Left lung (tissue), 14 donors: ENCODE results near the gene UNC45A. TPM values are rescaled to one million over a fixed set of nuclear protein-coding genes. Genes with fewer than 3 reads are reported as not detected.
A peak's percentile ranks its signal among the peaks of the same experiment; 100 is the strongest.

Experiments
- ATAC-seq: fragments of 200-7000 bp; cut with Tn5 transposase; one replicate; pipeline ENCODE4 v1.9.1; 2020; ENCODE audit warnings: moderate library complexity
- DNase-seq, 4 donors: peaks; one replicate each; pipeline ENCODE4 v3.0.0-alpha.2; 2013 to 2020
- H3K27ac ChIP-seq, 2 donors: fragments of 200-600 bp; sonication (generic) in 1 of 2; one replicate each; pipeline versions ENCODE4 v1.5.0 to v1.8.0; 2020 to 2021
- H3K27me3 ChIP-seq, 2 donors: fragments of 200-600 bp; sonication (generic) in 1 of 2; one replicate each; pipeline versions ENCODE4 v1.5.0 to v1.8.0; 2020 to 2021
- H3K36me3 ChIP-seq, 2 donors: fragments of 200-600 bp; sonication (generic) in 1 of 2; one replicate each; pipeline versions ENCODE4 v1.5.0 to v1.8.0; 2020 to 2021
- H3K4me1 ChIP-seq, 2 donors: fragments of 200-600 bp; one replicate each; pipeline ENCODE4 v1.8.0; 2021
- H3K4me3 ChIP-seq, 2 donors: fragments of 200-600 bp; sonication (generic) in 1 of 2; one replicate each; pipeline versions ENCODE4 v1.5.0 to v1.8.0; 2020 to 2021; ENCODE audit warnings: mild to moderate bottlenecking in 1 of 2
- H3K9me3 ChIP-seq, 2 donors: fragments of 200-600 bp; sonication (generic) in 1 of 2; one replicate each; pipeline versions ENCODE4 v1.5.0 to v1.8.0; 2020 to 2021
- CTCF ChIP-seq, 2 donors: fragments of 200-600 bp; sonication (generic) in 1 of 2; IDR thresholded peaks; one replicate each; pipeline versions ENCODE4 v1.5.0 to v1.8.0; 2021; ENCODE audit warnings: antibody characterized with exemption in 2 of 2
- intact Hi-C, 2 donors: fragments of 100-400 bp; cut with DNase I; formaldehyde crosslinking; loops; one replicate each; pipeline versions ENCODE4 v1.11.2 to v1.14.2; 2022
- long read RNA-seq, 12 donors: library from polyadenylated mRNA in 2 of 12; unstranded in 2 of 12; transcript quantifications; one replicate each; pipeline ENCODE4 v2.0.0 and lab custom pipeline, GENCODE V29; 2019 to 2026
- polyA plus RNA-seq, 6 donors: library from polyadenylated mRNA; unstranded; fragments of 120-200 nt; gene quantifications; one replicate each; pipeline ENCODE4 v1.2.1, GENCODE V29; 2013; ENCODE audit not compliant: insufficient read length in 6 of 6
- total RNA-seq, 2 donors: library from RNA; stranded (reverse); fragmentation: NEBNext Ultra II Directional; extraction: Animal tissue kit (Norgen Biotek cat#: 25700); gene quantifications; one replicate each; pipeline ENCODE4 v1.2.1, GENCODE V29; 2021
- donor health status: DM: no; HTN: yes; CAD: no.
- donor health status: DM: no; HTN: no; CAD: no.

Gene UNC45A
- total RNA-seq (10 to 100 TPM; 62.3 to 74.4 TPM), polyA plus RNA-seq (10 to 100 TPM; 64.0 to 80.4 (median 70.7) TPM)
- long read RNA-seq, donor 1, partial matches to known transcripts: 20 of 23 reads
- long read RNA-seq, donor 1, other reads (novel, unspliced or antisense): 0 of 23 reads
- long read RNA-seq, donor 2, transcript UNC45A-202 (20 exons, 3,252 nt): major isoform, 5 of 41 reads
- long read RNA-seq, donor 2, partial matches to known transcripts: 36 of 41 reads
- long read RNA-seq, donor 2, other reads (novel, unspliced or antisense): 0 of 41 reads
- long read RNA-seq, donor 3, partial matches to known transcripts: 20 of 24 reads
- long read RNA-seq, donor 3, other reads (novel, unspliced or antisense): 0 of 24 reads
- long read RNA-seq, donor 4, transcript UNC45A-202 (20 exons, 3,252 nt): major isoform, 6 of 26 reads
- long read RNA-seq, donor 4, partial matches to known transcripts: 13 of 26 reads
- long read RNA-seq, donor 4, other reads (novel, unspliced or antisense): 7 of 26 reads
- long read RNA-seq, donor 5, partial matches to known transcripts: 11 of 13 reads
- long read RNA-seq, donor 5, other reads (novel, unspliced or antisense): 0 of 13 reads
- long read RNA-seq, donor 6, partial matches to known transcripts: 39 of 46 reads
- long read RNA-seq, donor 6, other reads (novel, unspliced or antisense): 5 of 46 reads
- long read RNA-seq, donor 7, partial matches to known transcripts: 0 of 4 reads
- long read RNA-seq, donor 7, other reads (novel, unspliced or antisense): 0 of 4 reads
- long read RNA-seq, donor 8, partial matches to known transcripts: 34 of 37 reads
- long read RNA-seq, donor 8, other reads (novel, unspliced or antisense): 0 of 37 reads
- long read RNA-seq, donor 9: 0 reads
- long read RNA-seq, donor 10, transcript UNC45A-202 (20 exons, 3,252 nt): major isoform, 6 of 30 reads
- long read RNA-seq, donor 10, partial matches to known transcripts: 24 of 30 reads
- long read RNA-seq, donor 10, other reads (novel, unspliced or antisense): 0 of 30 reads
- long read RNA-seq, donor 11: 0 reads
- long read RNA-seq, donor 12, partial matches to known transcripts: 33 of 40 reads
- long read RNA-seq, donor 12, other reads (novel, unspliced or antisense): 0 of 40 reads

GRCh38 chr15:90934949-90935751, at the start of gene UNC45A:
Gene UNC45A, plus strand, starts transcription at chr15:90935285. Its CDS starts 40 bp downstream, at chr15:90935325.
- ATAC-seq: peak; percentile 86

GRCh38 chr15:90885432-90886290, 49.4 kb upstream of the UNC45A start:
- DNase-seq: peak; percentile 75 to 95 (median 84)
- peaks cover 0 to 66% of the 10 kb centered on the region in 2 donors for H3K36me3 ChIP-seq
- H3K27me3 ChIP-seq: no peaks in the 10 kb centered on the region
- peaks cover 24 to 43% of the 10 kb centered on the region in 2 donors for H3K4me1 ChIP-seq
- peak overlapping the region; percentile 97 to 98 for H3K27ac ChIP-seq
- peak overlapping the region; percentile 66 for H3K4me3 ChIP-seq
- TF ChIP-seq CTCF (IDR thresholded peaks at IDR 0.05): peak; percentile 96 to 97
- ATAC-seq: peak; percentile 77
- intact Hi-C loops: loop anchor here in 1 of 2 donors (5.0 kb wide), 1 partner anchor 238 kb away; no protein-coding TSS in a partner anchor
- no peaks in the 10 kb centered on the region for H3K9me3 ChIP-seq

More at GRCh38 chr15:90934949-90935751, at the start of gene UNC45A:
- H3K36me3 ChIP-seq: peaks cover 0 to 28% of the 10 kb centered on the region in 2 donors
- TF ChIP-seq CTCF (IDR thresholded peaks at IDR 0.05): no peak
- no peaks in the 10 kb centered on the region for H3K9me3 ChIP-seq
- DNase-seq: peak; percentile 87 to 99 (median 95)
- peak within 1 kb of the TSS; percentile 77 to 79 for H3K27ac ChIP-seq
- peak within 1 kb of the TSS; percentile 79 to 83 for H3K4me3 ChIP-seq
- peaks cover 30 to 63% of the 10 kb centered on the region in 2 donors for H3K4me1 ChIP-seq
- no peaks in the 10 kb centered on the region for H3K27me3 ChIP-seq
- intact Hi-C loops: no loop called here

GRCh38 chr15:90886291-90886614, 48.8 kb upstream of the UNC45A start:
- TF ChIP-seq CTCF (IDR thresholded peaks at IDR 0.05): peak in 1 of 2 donors; percentile 48
- ATAC-seq (no peak), DNase-seq (no peak)
- H3K27me3 ChIP-seq: no peaks in the 10 kb centered on the region
- H3K36me3 ChIP-seq: peaks cover 0 to 66% of the 10 kb centered on the region in 2 donors
- H3K4me3 ChIP-seq: peak overlapping the region in 1 of 2 donors; percentile 66
- peaks cover 24 to 43% of the 10 kb centered on the region in 2 donors for H3K4me1 ChIP-seq
- intact Hi-C loops: loop anchor here in 1 of 2 donors (5.0 kb wide), 1 partner anchor 239 kb away; no protein-coding TSS in a partner anchor
- H3K27ac ChIP-seq: peak overlapping the region; percentile 97 to 98
- H3K9me3 ChIP-seq: no peaks in the 10 kb centered on the region

- H3K9me3 ChIP-seq: no peaks in the 10 kb centered on the region
- DNase-seq: peak in 1 of 4 donors; percentile 74
- H3K4me3 ChIP-seq: no peak overlapping the region
- H3K36me3 ChIP-seq: peaks cover 0 to 66% of the 10 kb centered on the region in 2 donors
- H3K27me3 ChIP-seq: no peaks in the 10 kb centered on the region
- no peak for ATAC-seq
- H3K27ac ChIP-seq: no peak overlapping the region
- intact Hi-C loops: loop anchor here in 1 of 2 donors (5.0 kb wide), 1 partner anchor 240 kb away; no protein-coding TSS in a partner anchor
- peaks cover 24 to 43% of the 10 kb centered on the region in 2 donors for H3K4me1 ChIP-seq
- no peak for TF ChIP-seq CTCF (IDR thresholded peaks at IDR 0.05)
Observed at GRCh38 chr15:90887037-90887481, 48.0 kb upstream of the UNC45A start.
